Endodermal cell (in vitro differentiated cells): ENCODE measurements around the gene STRN3. TPM values are rescaled to one million over a fixed set of nuclear protein-coding genes. Genes with fewer than 3 reads are reported as not detected.

Experiments
- DNase-seq: peaks from one replicate; pipeline ENCODE4 v3.0.0-alpha.2; 2017
- H3K27ac ChIP-seq: 2 replicates; pipeline ENCODE4 v1.5.1; 2013; ENCODE audit warnings: mild to moderate bottlenecking, low read depth, low read length, moderate library complexity
- H3K27me3 ChIP-seq: 2 replicates; pipeline ENCODE4 v1.6.1; 2013; ENCODE audit warnings: mild to moderate bottlenecking, low read length, moderate library complexity; ENCODE audit not compliant: insufficient read depth, control insufficient read depth, poor library complexity, severe bottlenecking
- H3K36me3 ChIP-seq: 2 replicates; pipeline ENCODE4 v1.7.0; 2013; ENCODE audit warnings: mild to moderate bottlenecking, low read length, moderate library complexity; ENCODE audit not compliant: control insufficient read depth, insufficient read depth
- H3K4me1 ChIP-seq: one replicate; pipeline ENCODE4 v1.7.0; 2013; ENCODE audit warnings: low read length; ENCODE audit not compliant: control insufficient read depth, insufficient read depth
- H3K4me3 ChIP-seq: 2 replicates; pipeline ENCODE4 v1.5.1; 2013; ENCODE audit warnings: mild to moderate bottlenecking, low read length, moderate library complexity
- H3K9ac ChIP-seq: 2 replicates; pipeline ENCODE4 v1.6.1; 2013; ENCODE audit warnings: mild to moderate bottlenecking, low read length, moderate library complexity; ENCODE audit not compliant: poor library complexity, severe bottlenecking; ENCODE audit errors: extremely low read depth
- H3K9me3 ChIP-seq: 2 replicates; pipeline ENCODE4 v1.6.1; 2013; ENCODE audit warnings: mild to moderate bottlenecking, low read length, moderate library complexity; ENCODE audit not compliant: control insufficient read depth
- H3K27ac Mint-ChIP-seq: 2 replicates; pipeline ENCODE4 v1.8.0; 2020; ENCODE audit warnings: mixed read lengths
- H3K27me3 Mint-ChIP-seq: 2 replicates; pipeline ENCODE4 v1.8.0; 2021; ENCODE audit warnings: mild to moderate bottlenecking, mixed read lengths; ENCODE audit not compliant: insufficient read depth
- H3K36me3 Mint-ChIP-seq: 2 replicates; pipeline ENCODE4 v1.8.0; 2020; ENCODE audit warnings: low read depth, mixed read lengths
- H3K4me1 Mint-ChIP-seq: 2 replicates; pipeline ENCODE4 v1.8.0; 2020; ENCODE audit warnings: mixed read lengths
- H3K4me3 Mint-ChIP-seq: 2 replicates; pipeline ENCODE4 v1.8.0; 2020; ENCODE audit warnings: mild to moderate bottlenecking, moderate library complexity, mixed read lengths
- H3K9me3 Mint-ChIP-seq: 2 replicates; pipeline ENCODE4 v1.8.0; 2020; ENCODE audit warnings: mild to moderate bottlenecking, mixed read lengths
- WGBS, 2 experiments: methylation state at CpG; one replicate each; pipeline versions ENCODE4 v1.1.5 to v1.1.7; 2013; ENCODE audit warnings: missing lambda C conversion rate in 2 of 2, mixed read lengths in 1 of 2; ENCODE audit not compliant: insufficient coverage in 1 of 2, insufficient read length in 1 of 2; 5-methylcytosine and 5-hydroxymethylcytosine counted together
- total RNA-seq, 2 donors: library from RNA; stranded (reverse); fragmentation: NEBNext Ultra II Directional in 1 of 2; extraction: Animal tissue kit (Norgen Biotek cat#: 25700) in 1 of 2; gene quantifications; 2 replicates in 1 of 2; 3 replicates in 1 of 2; pipeline ENCODE4 v1.2.1, GENCODE V29; 2021
- TF ChIP-seq, protein P1 (sequence below): fragments of 200-600 bp; sonication (generic); conservative IDR thresholded peaks from 2 replicates; pipeline ENCODE4 v1.5.0; 2021; ENCODE audit warnings: antibody characterized with exemption, mild to moderate bottlenecking

Gene STRN3
- total RNA-seq, 2 donors from 2014 or later = 56.5 to 58.9 TPM

DNA sequence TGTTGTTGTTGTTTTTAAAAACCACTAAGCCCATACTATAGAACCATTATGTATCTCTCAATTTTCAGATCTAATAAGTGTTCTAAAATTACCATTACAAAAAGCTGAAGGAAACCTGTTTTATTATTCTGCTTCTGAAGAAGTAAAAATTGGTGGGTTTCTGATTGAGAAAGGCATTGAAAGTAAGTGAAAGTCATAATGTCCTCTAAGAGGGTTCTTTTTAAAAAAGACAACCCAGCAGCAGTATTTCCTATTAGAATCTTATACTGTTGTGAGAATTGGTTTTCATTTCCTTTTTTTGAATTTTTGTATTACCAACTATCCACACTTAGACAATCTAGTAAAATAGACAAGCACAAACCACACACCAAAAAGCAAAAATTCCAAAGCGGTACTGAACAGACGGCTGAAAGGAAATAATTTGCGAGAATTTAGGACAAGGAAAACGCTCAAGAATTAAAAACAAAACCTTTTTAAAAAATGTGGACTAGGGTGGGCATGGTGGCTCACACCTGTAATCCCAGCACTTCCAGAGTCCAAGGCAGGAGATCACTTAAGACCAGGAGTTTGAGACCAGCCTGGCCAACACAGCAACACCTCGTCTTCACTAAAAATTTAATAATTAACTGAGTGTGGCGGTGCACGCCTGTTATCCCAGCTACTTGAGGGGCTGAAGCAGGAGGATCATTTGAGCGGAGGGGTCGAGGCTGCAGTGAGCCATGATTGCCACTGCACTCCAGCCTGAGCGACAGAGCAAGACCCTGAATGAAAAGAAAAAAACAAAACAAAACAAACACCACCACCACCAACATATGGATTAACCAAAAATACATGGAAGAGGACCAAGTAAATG lies 67.4 kb downstream of the STRN3 start:
- Histone ChIP-seq H3K9ac (no peak overlapping the region), H3K36me3 (peaks cover 61% of the 10 kb centered on the region), H3K27me3 (no peaks in the 10 kb centered on the region), H3K9me3 (no peaks in the 10 kb centered on the region), H3K4me3 (no peak overlapping the region), H3K27ac (no peak overlapping the region), H3K4me1 (no peaks in the 10 kb centered on the region)
- H3K36me3 Mint-ChIP-seq = peaks cover 25% of the 10 kb centered on the region
- no peaks in the 10 kb centered on the region for H3K27me3 Mint-ChIP-seq
- TF ChIP-seq, protein P1, sequence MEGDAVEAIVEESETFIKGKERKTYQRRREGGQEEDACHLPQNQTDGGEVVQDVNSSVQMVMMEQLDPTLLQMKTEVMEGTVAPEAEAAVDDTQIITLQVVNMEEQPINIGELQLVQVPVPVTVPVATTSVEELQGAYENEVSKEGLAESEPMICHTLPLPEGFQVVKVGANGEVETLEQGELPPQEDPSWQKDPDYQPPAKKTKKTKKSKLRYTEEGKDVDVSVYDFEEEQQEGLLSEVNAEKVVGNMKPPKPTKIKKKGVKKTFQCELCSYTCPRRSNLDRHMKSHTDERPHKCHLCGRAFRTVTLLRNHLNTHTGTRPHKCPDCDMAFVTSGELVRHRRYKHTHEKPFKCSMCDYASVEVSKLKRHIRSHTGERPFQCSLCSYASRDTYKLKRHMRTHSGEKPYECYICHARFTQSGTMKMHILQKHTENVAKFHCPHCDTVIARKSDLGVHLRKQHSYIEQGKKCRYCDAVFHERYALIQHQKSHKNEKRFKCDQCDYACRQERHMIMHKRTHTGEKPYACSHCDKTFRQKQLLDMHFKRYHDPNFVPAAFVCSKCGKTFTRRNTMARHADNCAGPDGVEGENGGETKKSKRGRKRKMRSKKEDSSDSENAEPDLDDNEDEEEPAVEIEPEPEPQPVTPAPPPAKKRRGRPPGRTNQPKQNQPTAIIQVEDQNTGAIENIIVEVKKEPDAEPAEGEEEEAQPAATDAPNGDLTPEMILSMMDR = no peak
- H3K9me3 Mint-ChIP-seq = no peaks in the 10 kb centered on the region
- peak overlapping the region; percentile 64 for H3K27ac Mint-ChIP-seq
- peaks cover 13% of the 10 kb centered on the region for H3K4me1 Mint-ChIP-seq
- no peak overlapping the region for H3K4me3 Mint-ChIP-seq
- 89 to 93% methylated on average over 7 to 10 of the region's 10 CpGs for WGBS, 2 experiments
- DNase-seq = no peak

DNA sequence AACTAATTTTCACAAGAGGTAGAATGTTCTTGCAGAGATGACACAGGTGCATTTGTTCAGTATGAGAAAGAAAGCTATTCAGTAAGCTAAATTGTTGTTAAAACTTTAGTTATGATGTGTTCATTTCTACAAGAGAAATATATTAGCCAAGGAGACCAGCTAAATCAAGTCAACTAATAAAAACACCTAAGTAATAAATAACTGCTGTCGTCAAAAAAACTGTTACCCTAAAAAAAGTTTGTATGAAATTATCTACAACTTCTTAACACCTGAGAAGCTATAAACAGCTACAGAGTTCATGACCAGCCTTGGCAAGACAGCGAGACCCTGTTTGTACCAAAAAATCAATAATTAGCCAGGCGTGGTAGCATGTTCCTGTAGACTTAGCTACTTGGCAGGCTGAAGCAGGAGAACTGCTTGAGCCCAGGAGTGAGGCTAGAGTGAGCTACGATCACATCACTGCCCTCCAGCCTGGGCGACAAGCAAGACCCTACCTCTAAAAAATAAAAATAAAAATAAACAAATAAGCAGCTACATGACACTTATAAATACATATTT lies 68.3 kb downstream of the STRN3 start:
- H3K27me3 ChIP-seq = no peaks in the 10 kb centered on the region
- H3K4me3 ChIP-seq = no peak overlapping the region
- Mint-ChIP-seq H3K4me3 (no peak overlapping the region), H3K36me3 (peaks cover 27% of the 10 kb centered on the region), H3K4me1 (peaks cover 13% of the 10 kb centered on the region), H3K27ac (peak overlapping the region; percentile 5), H3K9me3 (no peaks in the 10 kb centered on the region), H3K27me3 (no peaks in the 10 kb centered on the region)
- H3K4me1 ChIP-seq = no peaks in the 10 kb centered on the region
- H3K9me3 ChIP-seq = no peaks in the 10 kb centered on the region
- H3K27ac ChIP-seq = no peak overlapping the region
- H3K9ac ChIP-seq = no peak overlapping the region
- peaks cover 62% of the 10 kb centered on the region for H3K36me3 ChIP-seq
- TF ChIP-seq, protein P1 = no peak
- DNase-seq = no peak
- 92 to 97% methylated on average over 3 to 5 of the region's 5 CpGs for WGBS, 2 experiments

DNA sequence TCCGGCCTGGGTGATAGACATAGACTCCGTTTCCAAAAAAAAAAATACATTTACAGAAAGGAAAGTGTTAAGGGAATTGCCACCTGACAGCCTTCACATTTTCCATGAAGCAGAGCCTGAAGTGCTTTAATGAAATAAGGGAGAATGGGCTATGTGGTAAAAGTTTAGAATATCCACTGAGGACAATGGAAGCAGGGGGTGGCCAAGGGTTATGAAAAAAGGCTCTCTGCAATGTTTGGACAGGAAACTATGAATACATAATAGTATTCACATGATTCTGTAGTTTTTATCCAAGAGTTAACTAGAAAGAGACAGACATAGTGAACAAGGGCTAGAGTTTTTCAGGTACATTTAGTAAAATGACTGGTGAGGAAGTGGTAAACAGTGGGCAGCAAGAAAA lies 76.5 kb downstream of the STRN3 start:
- H3K4me1 ChIP-seq = no peaks in the 10 kb centered on the region
- no peak overlapping the region for H3K9ac ChIP-seq
- Mint-ChIP-seq H3K36me3 (peaks cover 67% of the 10 kb centered on the region), H3K27ac (no peak overlapping the region), H3K27me3 (no peaks in the 10 kb centered on the region), H3K4me3 (no peak overlapping the region), H3K4me1 (no peaks in the 10 kb centered on the region), H3K9me3 (no peaks in the 10 kb centered on the region)
- DNase-seq = no peak
- TF ChIP-seq, protein P1 = no peak
- no peaks in the 10 kb centered on the region for H3K9me3 ChIP-seq
- WGBS, 2 experiments = 88 to 90% methylated on average over 2 of the region's 2 CpGs
- H3K27ac ChIP-seq = no peak overlapping the region
- H3K4me3 ChIP-seq = no peak overlapping the region
- peaks cover 92% of the 10 kb centered on the region for H3K36me3 ChIP-seq
- H3K27me3 ChIP-seq = no peaks in the 10 kb centered on the region
